SJCRH30 (cell line): ENCODE data around the gene FCN1. TPM values are rescaled to one million over a fixed set of nuclear protein-coding genes. Genes with fewer than 3 reads are reported as not detected.

Experiments
- DNase-seq, 2 experiments: peaks; one replicate each; pipeline ENCODE4 v3.0.0-alpha.2; 2015 to 2020
- H3K27ac ChIP-seq: fragments of 250-450 bp; sonication (Bioruptor Pico); 2 replicates; pipeline ENCODE4 v1.5.1; 2020; ENCODE audit warnings: mild to moderate bottlenecking, moderate library complexity
- H3K27me3 ChIP-seq: fragments of 250-450 bp; sonication (Bioruptor Pico); 2 replicates; pipeline ENCODE4 v1.5.1; 2020; ENCODE audit warnings: mild to moderate bottlenecking, moderate library complexity
- H3K36me3 ChIP-seq: fragments of 250-450 bp; sonication (Bioruptor Pico); 2 replicates; pipeline ENCODE4 v1.5.1; 2020; ENCODE audit warnings: mild to moderate bottlenecking, moderate library complexity
- H3K4me1 ChIP-seq: fragments of 250-450 bp; sonication (Bioruptor Pico); 2 replicates; pipeline ENCODE4 v1.5.1; 2020; ENCODE audit warnings: mild to moderate bottlenecking, moderate library complexity
- H3K4me3 ChIP-seq: fragments of 250-450 bp; sonication (Bioruptor Pico); 2 replicates; pipeline ENCODE4 v1.5.1; 2020; ENCODE audit warnings: mild to moderate bottlenecking, moderate library complexity
- H3K9me3 ChIP-seq: fragments of 250-450 bp; sonication (Bioruptor Pico); replicated peaks from 2 replicates; pipeline ENCODE4 v1.5.1; 2020; ENCODE audit warnings: mild to moderate bottlenecking, moderate library complexity
- total RNA-seq: library from RNA; depleted of rRNA; stranded (reverse); fragments of >200 nt; shearing (Covaris generic); gene quantifications from 2 replicates; pipeline ENCODE4 v1.2.3, GENCODE V29; 2014; rRNA removed

Gene FCN1
- not detected in 2 replicates for total RNA-seq

DNA sequence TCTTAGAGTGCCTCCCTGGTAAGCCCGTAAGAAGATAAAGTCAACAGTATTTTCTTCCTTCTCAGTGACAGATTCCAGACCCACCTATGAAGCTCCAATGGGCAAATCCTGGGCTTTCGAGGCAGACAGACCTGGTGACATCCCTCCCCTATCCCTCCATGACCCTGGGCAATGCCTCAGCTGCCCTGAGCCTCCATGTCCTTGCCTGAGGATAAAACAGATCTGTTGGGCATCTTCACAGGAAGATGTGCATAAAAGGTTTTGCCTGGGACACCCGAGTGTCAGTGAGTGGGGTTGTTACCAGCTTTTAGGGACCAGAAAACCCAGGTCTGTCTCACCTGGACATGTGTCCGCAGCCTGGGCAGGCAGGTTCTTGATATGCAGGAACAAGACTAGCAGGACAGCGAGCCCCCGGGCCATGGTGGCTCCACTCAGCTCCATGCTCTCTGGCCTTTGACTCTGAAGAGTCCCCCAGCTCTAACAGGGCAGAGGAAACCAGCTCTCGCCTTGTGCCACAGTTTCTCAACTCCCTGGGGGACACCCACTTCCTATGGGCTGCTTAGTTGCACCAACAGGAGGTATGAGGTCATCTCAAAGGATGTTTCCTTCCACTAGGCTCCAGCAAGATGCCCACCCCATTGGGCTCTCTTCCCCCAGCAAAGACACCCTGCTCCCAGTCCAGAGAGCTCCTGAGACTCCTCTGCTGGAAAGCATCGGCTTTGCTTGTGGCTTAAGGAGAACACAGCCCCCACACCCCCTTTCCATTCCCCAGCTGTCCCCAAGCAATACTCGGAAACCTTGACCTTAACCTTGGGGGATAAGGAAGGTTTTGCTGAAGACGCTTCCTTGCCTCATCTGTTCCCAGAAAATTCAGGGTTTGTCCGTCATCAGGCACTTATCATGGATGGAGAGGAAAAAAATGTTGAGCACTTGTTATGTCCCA lies at the start of gene FCN1:
TSS of gene FCN1 (minus strand) at position 482 of the 943 bp plus-strand sequence. CDS start at position 441, 41 bp downstream.
- no peaks in the 10 kb centered on the region for H3K4me1 ChIP-seq
- no peak within 1 kb of the TSS for H3K27ac ChIP-seq
- no peaks in the 10 kb centered on the region for H3K9me3 ChIP-seq
- DNase-seq, result peak in 1 of 2 experiments; percentile 2
- H3K4me3 ChIP-seq, result no peak within 1 kb of the TSS
- H3K27me3 ChIP-seq, result 0 out of 2 replicates have a peak, but pooled peaks cover 6% of the 10 kb centered on the region
- H3K36me3 ChIP-seq, result no peaks in the 10 kb centered on the region

- Histone ChIP-seq H3K27me3 (peaks cover 8% of the 10 kb centered on the region; the same call in 1 of the 2 replicates), H3K36me3 (no peaks in the 10 kb centered on the region), H3K4me1 (peaks cover 9% of the 10 kb centered on the region; the same call in 1 of the 2 replicates), H3K27ac (no peak overlapping the region), H3K9me3 (no peaks in the 10 kb centered on the region), H3K4me3 (no peak overlapping the region)
- no peak for DNase-seq
These were observed 49.2 kb upstream of the FCN1 start for GRCh38 chr9:134966697-134967546.

DNA sequence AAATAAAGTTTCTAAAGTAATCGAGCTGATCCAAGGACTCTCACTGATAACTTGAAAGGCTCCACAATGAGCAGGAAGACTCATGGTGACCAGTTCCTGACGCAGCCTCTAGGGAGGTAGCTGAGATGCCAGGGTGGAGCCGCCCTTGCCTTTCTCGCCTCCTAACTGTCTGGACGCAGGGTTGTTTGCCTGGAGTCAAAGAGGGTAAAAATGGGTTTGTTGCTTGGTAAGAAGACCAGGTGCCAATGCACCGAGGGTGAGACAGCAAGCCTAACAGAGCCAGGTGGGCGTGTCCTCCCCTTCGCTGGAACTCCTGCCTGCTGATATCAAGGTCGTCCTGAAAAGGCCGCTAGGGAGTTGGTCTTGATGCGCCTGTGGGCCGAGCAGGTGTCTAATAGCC lies 48.6 kb upstream of the FCN1 start:
- H3K36me3 ChIP-seq, result no peaks in the 10 kb centered on the region
- no peak for DNase-seq
- H3K27me3 ChIP-seq, result peaks cover 10% of the 10 kb centered on the region; the same call in 1 of the 2 replicates
- H3K27ac ChIP-seq, result no peak overlapping the region
- H3K9me3 ChIP-seq, result no peaks in the 10 kb centered on the region
- H3K4me3 ChIP-seq, result no peak overlapping the region
- H3K4me1 ChIP-seq, result peaks cover 9% of the 10 kb centered on the region; the same call in 1 of the 2 replicates

- Histone ChIP-seq H3K4me1 (peaks cover 9% of the 10 kb centered on the region; the same call in 1 of the 2 replicates), H3K9me3 (no peaks in the 10 kb centered on the region), H3K27ac (no peak overlapping the region), H3K36me3 (no peaks in the 10 kb centered on the region), H3K27me3 (peaks cover 10% of the 10 kb centered on the region; the same call in 1 of the 2 replicates), H3K4me3 (no peak overlapping the region)
- no peak for DNase-seq
These were observed 48.1 kb upstream of the FCN1 start for GRCh38 chr9:134965851-134966250.

DNA sequence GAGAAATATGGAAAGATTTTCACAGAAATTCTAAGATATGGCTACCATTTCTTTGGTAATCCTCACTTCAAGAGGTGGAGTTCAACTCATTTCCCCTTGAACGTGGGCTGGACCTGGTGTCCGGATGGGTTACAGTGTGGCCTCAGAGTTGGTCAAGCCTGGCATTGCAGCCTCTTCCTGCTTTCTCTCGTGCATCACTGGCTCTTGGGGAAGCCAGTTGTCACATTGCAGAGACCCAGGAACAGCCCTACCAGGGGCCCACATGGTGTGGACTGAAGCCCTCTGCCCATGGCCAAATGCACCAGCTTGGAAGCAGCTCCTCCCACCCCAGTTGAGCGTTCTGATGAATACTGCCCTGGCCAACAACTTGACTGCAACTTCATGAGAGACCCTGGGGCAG lies 47.7 kb upstream of the FCN1 start:
- H3K9me3 ChIP-seq, result no peaks in the 10 kb centered on the region
- H3K4me1 ChIP-seq, result peaks cover 9% of the 10 kb centered on the region; the same call in 1 of the 2 replicates
- no peak overlapping the region for H3K4me3 ChIP-seq
- H3K36me3 ChIP-seq, result no peaks in the 10 kb centered on the region
- DNase-seq, result no peak
- H3K27me3 ChIP-seq, result peaks cover 10% of the 10 kb centered on the region; the same call in 1 of the 2 replicates
- no peak overlapping the region for H3K27ac ChIP-seq

GRCh38 chr9:134964271-134965055 lies 46.8 kb upstream of the FCN1 start:
- Histone ChIP-seq H3K36me3 (no peaks in the 10 kb centered on the region), H3K27me3 (peaks cover 10% of the 10 kb centered on the region; the same call in 1 of the 2 replicates), H3K9me3 (no peaks in the 10 kb centered on the region), H3K4me1 (peaks cover 9% of the 10 kb centered on the region; the same call in 1 of the 2 replicates), H3K27ac (no peak overlapping the region), H3K4me3 (no peak overlapping the region)
- no peak for DNase-seq

DNA sequence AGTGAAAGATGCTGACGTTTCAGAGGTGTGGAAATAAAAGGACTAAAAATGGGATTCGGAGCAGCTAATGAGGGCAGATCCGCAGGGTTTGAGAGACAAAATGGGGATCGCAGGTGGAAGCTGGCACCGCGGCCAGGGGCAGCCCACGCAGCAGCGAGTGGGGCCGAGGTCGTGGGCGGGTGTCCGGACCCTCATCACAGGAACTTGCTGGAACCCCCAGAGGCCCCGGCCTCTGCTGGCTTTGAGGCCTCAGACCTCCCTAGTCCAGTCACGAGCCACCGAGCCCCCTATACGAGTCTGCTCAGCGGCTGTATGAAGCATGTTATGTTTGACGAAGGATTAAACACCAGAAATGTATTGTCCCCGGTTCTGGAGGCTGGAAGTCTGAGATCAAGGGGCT lies 45.8 kb upstream of the FCN1 start:
- Histone ChIP-seq H3K4me3 (no peak overlapping the region), H3K27ac (no peak overlapping the region), H3K27me3 (peaks cover 10% of the 10 kb centered on the region; the same call in 1 of the 2 replicates), H3K9me3 (no peaks in the 10 kb centered on the region), H3K4me1 (peaks cover 9% of the 10 kb centered on the region; the same call in 1 of the 2 replicates), H3K36me3 (no peaks in the 10 kb centered on the region)
- DNase-seq, result no peak

DNA sequence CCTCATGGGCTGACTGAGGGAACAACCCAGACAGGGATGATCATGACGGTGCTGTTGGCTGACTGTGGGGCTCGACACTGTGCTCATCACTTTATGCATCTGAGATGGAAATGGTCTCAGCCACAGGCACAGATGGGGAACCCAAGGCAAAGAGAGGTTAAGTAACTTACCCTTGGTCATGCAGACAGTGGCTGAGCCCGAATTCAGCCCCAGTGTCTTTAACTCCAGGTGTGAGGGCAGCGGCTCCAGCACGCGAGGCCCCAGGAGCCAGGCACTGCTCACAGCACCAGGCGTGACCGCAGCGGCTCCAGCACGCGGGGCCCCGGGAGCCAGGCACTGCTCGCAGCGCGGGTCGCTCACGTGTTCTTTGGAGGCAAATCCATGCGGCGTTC lies 45.3 kb upstream of the FCN1 start:
- Histone ChIP-seq H3K4me3 (no peak overlapping the region), H3K9me3 (no peaks in the 10 kb centered on the region), H3K27ac (no peak overlapping the region), H3K36me3 (no peaks in the 10 kb centered on the region), H3K27me3 (peaks cover 10% of the 10 kb centered on the region; the same call in 1 of the 2 replicates), H3K4me1 (0 out of 2 replicates have a peak, but pooled peaks cover 4% of the 10 kb centered on the region)
- DNase-seq, result no peak

DNA sequence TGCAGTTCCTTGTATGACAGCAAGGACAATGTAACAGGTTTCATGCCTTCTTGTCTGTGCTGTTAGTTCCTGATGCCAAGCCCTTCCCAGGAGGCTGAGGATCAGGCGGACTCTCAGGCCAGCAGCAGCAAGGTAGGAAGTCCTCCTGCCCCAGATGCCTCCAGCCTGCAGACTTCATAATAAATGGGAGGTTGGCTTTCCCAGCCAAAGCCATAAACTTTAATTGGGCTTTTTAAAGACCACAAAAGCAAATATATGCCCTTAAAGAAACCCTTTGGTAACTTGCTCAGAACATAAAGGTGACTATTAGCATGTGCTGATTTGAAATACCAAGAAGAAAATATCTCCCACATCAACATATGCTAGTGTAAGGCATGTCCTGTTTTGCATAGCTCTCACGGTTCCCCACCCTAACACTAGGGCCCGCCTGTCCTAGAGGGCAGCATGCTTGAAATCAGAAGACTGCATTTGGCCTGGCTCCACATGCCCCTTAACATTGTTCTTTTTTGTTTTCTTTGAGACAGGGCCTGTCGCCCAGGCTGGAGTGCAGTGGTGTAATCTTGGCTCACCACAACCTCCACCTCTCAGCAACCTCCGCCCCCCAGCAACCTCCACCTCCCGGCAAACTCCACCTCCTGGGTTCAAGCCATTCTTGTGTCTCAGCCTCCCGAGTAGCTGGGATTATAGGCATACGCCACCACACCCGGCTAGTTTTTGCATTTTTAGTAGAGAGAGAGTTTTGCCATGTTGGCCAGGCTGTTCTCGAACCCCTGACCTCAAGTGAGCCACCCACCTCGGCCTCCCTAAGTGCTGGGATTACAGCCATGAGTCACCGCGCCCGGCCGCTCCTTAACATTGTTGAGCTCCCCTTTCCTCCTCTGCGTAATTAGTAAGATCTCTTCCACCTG lies 44.6 kb upstream of the FCN1 start:
- H3K27ac ChIP-seq, result no peak overlapping the region
- no peaks in the 10 kb centered on the region for H3K36me3 ChIP-seq
- H3K9me3 ChIP-seq, result no peaks in the 10 kb centered on the region
- peaks cover 10% of the 10 kb centered on the region; the same call in 1 of the 2 replicates for H3K27me3 ChIP-seq
- DNase-seq, result peak in 1 of 2 experiments; percentile 16
- H3K4me1 ChIP-seq, result no peaks in the 10 kb centered on the region
- H3K4me3 ChIP-seq, result no peak overlapping the region

DNA sequence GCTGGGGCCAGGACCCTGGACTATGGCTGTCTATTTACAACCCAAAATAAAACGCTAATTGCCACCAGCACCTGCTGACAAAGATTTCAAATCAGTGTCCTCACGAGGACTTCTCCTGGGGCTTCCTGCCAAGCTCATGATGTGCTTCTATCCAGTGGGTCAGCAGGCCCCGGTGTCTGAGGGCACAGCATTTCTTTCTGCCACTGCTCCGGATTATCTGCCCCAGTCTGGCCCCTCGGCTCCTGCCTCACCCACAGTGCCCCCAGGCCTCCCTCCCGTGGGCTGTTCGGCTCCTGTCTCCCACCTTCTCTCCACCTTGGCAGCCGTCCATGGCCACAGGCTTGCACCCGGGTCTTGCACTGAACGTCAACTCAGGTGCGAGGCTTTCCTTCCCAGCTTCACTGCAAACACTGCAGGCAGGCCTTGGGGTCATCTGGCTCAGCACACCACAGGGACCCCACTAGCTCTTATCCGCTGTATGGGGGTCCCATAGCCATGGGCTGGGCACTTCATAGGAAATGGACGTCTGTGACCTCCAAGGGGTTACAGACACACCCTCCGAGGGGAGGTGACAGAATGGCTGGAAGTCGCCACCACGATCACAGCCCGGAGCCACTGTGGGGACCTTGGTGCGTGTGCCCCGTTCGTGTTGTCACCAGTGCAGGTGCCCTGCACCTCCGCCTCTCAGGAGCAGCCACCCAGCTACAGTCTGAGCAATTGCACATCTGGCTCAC lies 43.8 kb upstream of the FCN1 start:
- Histone ChIP-seq H3K27me3 (peaks cover 10% of the 10 kb centered on the region), H3K36me3 (no peaks in the 10 kb centered on the region), H3K4me3 (no peak overlapping the region), H3K27ac (no peak overlapping the region), H3K9me3 (no peaks in the 10 kb centered on the region), H3K4me1 (no peaks in the 10 kb centered on the region)
- DNase-seq, result no peak

DNA sequence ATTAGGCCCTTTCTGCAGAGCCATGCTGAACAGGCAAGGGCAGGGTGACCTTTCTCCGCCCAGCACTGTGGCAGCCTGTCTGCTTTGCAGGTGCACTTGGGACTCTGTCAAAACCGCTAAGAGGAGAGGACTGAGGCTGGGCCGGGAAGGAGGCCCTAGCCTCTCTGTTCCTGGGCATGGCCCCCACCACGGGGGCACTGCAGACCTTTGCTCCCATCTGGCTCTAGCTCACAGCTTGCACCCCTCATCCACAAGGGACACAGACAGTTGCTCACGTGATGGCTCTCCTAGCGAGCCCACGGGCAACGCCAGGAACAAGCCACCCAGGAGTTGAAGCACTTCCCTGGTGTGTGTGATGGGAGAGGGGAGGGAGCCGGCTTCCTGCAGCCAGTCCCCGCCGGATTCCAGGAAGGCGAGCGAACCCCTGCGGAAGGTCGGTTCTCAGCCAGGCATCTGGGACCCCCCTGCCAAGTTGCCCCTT lies 43.0 kb upstream of the FCN1 start:
- no peak for DNase-seq
- H3K4me1 ChIP-seq, result no peaks in the 10 kb centered on the region
- H3K27me3 ChIP-seq, result peaks cover 10% of the 10 kb centered on the region; the same call in 1 of the 2 replicates
- H3K27ac ChIP-seq, result no peak overlapping the region
- no peak overlapping the region for H3K4me3 ChIP-seq
- no peaks in the 10 kb centered on the region for H3K36me3 ChIP-seq
- no peaks in the 10 kb centered on the region for H3K9me3 ChIP-seq

- DNase-seq, result no peak
- Histone ChIP-seq H3K27me3 (peaks cover 10% of the 10 kb centered on the region; the same call in 1 of the 2 replicates), H3K4me1 (no peaks in the 10 kb centered on the region), H3K9me3 (no peaks in the 10 kb centered on the region), H3K27ac (no peak overlapping the region), H3K4me3 (no peak overlapping the region), H3K36me3 (no peaks in the 10 kb centered on the region)
These were observed 42.2 kb upstream of the FCN1 start for GRCh38 chr9:134959971-134960310.
